Astrocyte (in vitro differentiated cells and primary cell): ENCODE measurements around the gene DGUOK. TPM values are rescaled to one million over a fixed set of nuclear protein-coding genes. Genes with fewer than 3 reads are reported as not detected.
A peak's percentile ranks its signal among the peaks of the same experiment; 100 is the strongest.

Experiments
- DNase-seq: peaks from one replicate; pipeline ENCODE4 v3.0.0-alpha.2; 2010; ENCODE audit warnings: low read depth
- FAIRE-seq: peaks from 2 replicates; lab custom pipeline; 2011; peaks lifted over from hg19 to GRCh38; lab: Jason Lieb, UNC
- H2AFZ ChIP-seq: 2 replicates; pipeline ENCODE4 v1.6.0; 2012; ENCODE audit warnings: low read depth, low read length, inconsistent platforms
- H3K27ac ChIP-seq: 2 replicates; pipeline ENCODE4 v1.5.1; 2011; ENCODE audit warnings: low read depth, low read length, inconsistent platforms
- H3K27me3 ChIP-seq: 2 replicates; pipeline ENCODE4 v1.6.0; 2011; ENCODE audit warnings: low read length, inconsistent platforms; ENCODE audit not compliant: insufficient read depth
- H3K36me3 ChIP-seq: 2 replicates; pipeline ENCODE4 v1.5.1; 2011; ENCODE audit warnings: low read length, inconsistent platforms; ENCODE audit not compliant: insufficient read depth
- H3K4me1 ChIP-seq: 2 replicates; pipeline ENCODE4 v1.5.1; 2011; ENCODE audit warnings: low read length, inconsistent platforms; ENCODE audit not compliant: insufficient read depth
- H3K4me2 ChIP-seq: 2 replicates; pipeline ENCODE4 v1.6.0; 2012; ENCODE audit warnings: low read length, inconsistent platforms
- H3K4me3 ChIP-seq: 2 replicates; pipeline ENCODE4 v1.5.1; 2011; ENCODE audit warnings: low read depth, mild to moderate bottlenecking, low read length, inconsistent platforms; ENCODE audit not compliant: insufficient read depth
- H3K79me2 ChIP-seq: 2 replicates; pipeline ENCODE4 v1.6.0; 2012; ENCODE audit warnings: mild to moderate bottlenecking, low read length, inconsistent platforms; ENCODE audit not compliant: insufficient read depth
- H3K9ac ChIP-seq: 2 replicates; pipeline ENCODE4 v1.6.0; 2012; ENCODE audit warnings: mild to moderate bottlenecking, low read length, inconsistent platforms
- H3K9me3 ChIP-seq: 2 replicates; pipeline ENCODE4 v1.5.1; 2012; ENCODE audit warnings: low read depth, mild to moderate bottlenecking, low read length, inconsistent platforms; ENCODE audit not compliant: insufficient read depth
- H4K20me1 ChIP-seq: 2 replicates; pipeline ENCODE4 v1.6.0; 2012; ENCODE audit warnings: low read length, inconsistent platforms; ENCODE audit not compliant: insufficient read depth
- H3K27ac Mint-ChIP-seq: one replicate; pipeline ENCODE4 v1.8.0; 2021; ENCODE audit warnings: mild to moderate bottlenecking, mixed read lengths; ENCODE audit not compliant: unreplicated experiment
- H3K27me3 Mint-ChIP-seq: one replicate; pipeline ENCODE4 v1.8.0; 2021; ENCODE audit warnings: low read depth, mixed read lengths; ENCODE audit not compliant: unreplicated experiment
- H3K36me3 Mint-ChIP-seq: one replicate; pipeline ENCODE4 v1.8.0; 2021; ENCODE audit warnings: low read depth, mixed read lengths; ENCODE audit not compliant: unreplicated experiment
- H3K4me1 Mint-ChIP-seq: one replicate; pipeline ENCODE4 v1.8.0; 2021; ENCODE audit warnings: low read depth, mixed read lengths; ENCODE audit not compliant: unreplicated experiment
- H3K4me3 Mint-ChIP-seq: one replicate; pipeline ENCODE4 v1.8.0; 2021; ENCODE audit warnings: mild to moderate bottlenecking, moderate library complexity, mixed read lengths; ENCODE audit not compliant: unreplicated experiment
- H3K9me3 Mint-ChIP-seq: one replicate; pipeline ENCODE4 v1.8.0; 2021; ENCODE audit warnings: mild to moderate bottlenecking, mixed read lengths; ENCODE audit not compliant: unreplicated experiment
- EZH2 ChIP-seq: IDR thresholded peaks from 2 replicates; pipeline ENCODE4 v1.6.1; 2012; ENCODE audit warnings: mild to moderate bottlenecking, low read length, inconsistent platforms; ENCODE audit not compliant: insufficient read depth
- total RNA-seq: library from RNA; stranded (reverse); gene quantifications from 2 replicates; pipeline ENCODE4 v1.2.1, GENCODE V29; 2021
- TF ChIP-seq, protein P1 (sequence below): IDR thresholded peaks from 2 replicates; pipeline ENCODE4 v1.5.1; 2011; ENCODE audit warnings: low read depth, mild to moderate bottlenecking, inconsistent platforms, low read length, moderate library complexity; ENCODE audit not compliant: insufficient read depth

The DGUOK gene
- total RNA-seq, 1 donor from 2014 or later, result 84.8 TPM

DNA sequence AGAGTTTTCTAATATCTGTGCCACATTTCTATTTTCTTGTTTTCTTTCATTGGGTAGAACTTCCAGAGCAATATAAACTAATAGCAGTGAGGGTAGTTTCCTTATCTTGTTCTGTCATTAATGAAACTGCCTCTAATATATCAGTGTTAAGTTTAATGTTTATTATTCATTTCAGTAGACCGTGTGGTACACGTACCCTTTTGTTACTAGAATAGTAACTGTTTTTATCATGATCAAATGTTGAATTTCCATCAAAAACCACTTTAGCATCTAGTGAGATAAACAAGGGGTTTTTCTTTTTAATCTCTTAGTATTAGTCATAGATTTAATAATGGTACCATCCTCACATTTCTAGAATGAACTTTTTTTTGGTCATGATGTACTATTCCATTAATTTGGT lies 16.0 kb downstream of the DGUOK start:
- Mint-ChIP-seq H3K4me3 (no peak overlapping the region), H3K27me3 (no peaks in the 10 kb centered on the region), H3K9me3 (no peaks in the 10 kb centered on the region), H3K36me3 (peaks cover 13% of the 10 kb centered on the region), H3K27ac (no peak overlapping the region), H3K4me1 (peaks cover 40% of the 10 kb centered on the region)
- no peak overlapping the region for H3K27ac ChIP-seq
- H3K79me2 ChIP-seq, result peaks cover 56% of the 10 kb centered on the region
- DNase-seq (no peak), FAIRE-seq (no peak)
- H3K4me1 ChIP-seq, result peaks cover 20% of the 10 kb centered on the region
- H3K4me3 ChIP-seq, result no peak overlapping the region
- no peaks in the 10 kb centered on the region for H3K27me3 ChIP-seq
- peaks cover 5% of the 10 kb centered on the region for H3K36me3 ChIP-seq
- TF ChIP-seq EZH2, result no peak
- TF ChIP-seq, protein P1, sequence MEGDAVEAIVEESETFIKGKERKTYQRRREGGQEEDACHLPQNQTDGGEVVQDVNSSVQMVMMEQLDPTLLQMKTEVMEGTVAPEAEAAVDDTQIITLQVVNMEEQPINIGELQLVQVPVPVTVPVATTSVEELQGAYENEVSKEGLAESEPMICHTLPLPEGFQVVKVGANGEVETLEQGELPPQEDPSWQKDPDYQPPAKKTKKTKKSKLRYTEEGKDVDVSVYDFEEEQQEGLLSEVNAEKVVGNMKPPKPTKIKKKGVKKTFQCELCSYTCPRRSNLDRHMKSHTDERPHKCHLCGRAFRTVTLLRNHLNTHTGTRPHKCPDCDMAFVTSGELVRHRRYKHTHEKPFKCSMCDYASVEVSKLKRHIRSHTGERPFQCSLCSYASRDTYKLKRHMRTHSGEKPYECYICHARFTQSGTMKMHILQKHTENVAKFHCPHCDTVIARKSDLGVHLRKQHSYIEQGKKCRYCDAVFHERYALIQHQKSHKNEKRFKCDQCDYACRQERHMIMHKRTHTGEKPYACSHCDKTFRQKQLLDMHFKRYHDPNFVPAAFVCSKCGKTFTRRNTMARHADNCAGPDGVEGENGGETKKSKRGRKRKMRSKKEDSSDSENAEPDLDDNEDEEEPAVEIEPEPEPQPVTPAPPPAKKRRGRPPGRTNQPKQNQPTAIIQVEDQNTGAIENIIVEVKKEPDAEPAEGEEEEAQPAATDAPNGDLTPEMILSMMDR, result no peak
- H2AFZ ChIP-seq, result no peak overlapping the region
- H4K20me1 ChIP-seq, result peaks cover 91% of the 10 kb centered on the region
- H3K9ac ChIP-seq, result no peak overlapping the region
- H3K9me3 ChIP-seq, result no peaks in the 10 kb centered on the region
- H3K4me2 ChIP-seq, result no peak overlapping the region

DNA sequence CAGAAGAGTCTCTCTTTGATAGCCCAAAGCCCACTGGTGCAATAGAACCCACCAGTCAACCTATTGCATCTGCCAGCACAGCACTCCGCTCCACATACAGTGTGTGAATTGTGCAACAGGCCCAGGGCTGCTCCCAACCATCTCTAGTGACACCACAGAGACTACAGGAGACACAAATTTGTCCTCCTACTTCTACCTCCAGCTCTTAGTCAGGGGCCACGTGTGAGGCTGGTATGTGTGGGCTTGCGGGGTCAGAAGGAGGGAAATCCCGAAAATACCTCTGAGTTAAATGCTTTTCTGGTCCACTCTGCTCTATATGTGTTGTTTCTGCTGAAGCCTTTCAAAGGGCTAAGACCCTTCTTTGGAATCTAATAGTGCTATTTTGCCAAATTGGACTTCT lies 18.0 kb downstream of the DGUOK start:
- H3K36me3 ChIP-seq, result peaks cover 14% of the 10 kb centered on the region
- TF ChIP-seq, protein P1, result no peak
- TF ChIP-seq EZH2, result no peak
- no peak overlapping the region for H3K4me3 ChIP-seq
- no peak overlapping the region for H3K27ac ChIP-seq
- H3K79me2 ChIP-seq, result peaks cover 50% of the 10 kb centered on the region
- Mint-ChIP-seq H3K36me3 (peaks cover 13% of the 10 kb centered on the region), H3K27ac (peak overlapping the region; percentile 23), H3K27me3 (no peaks in the 10 kb centered on the region), H3K4me1 (peaks cover 26% of the 10 kb centered on the region), H3K9me3 (no peaks in the 10 kb centered on the region), H3K4me3 (no peak overlapping the region)
- no peak overlapping the region for H3K9ac ChIP-seq
- FAIRE-seq (no peak), DNase-seq (no peak)
- H3K4me1 ChIP-seq, result peaks cover 2% of the 10 kb centered on the region
- H2AFZ ChIP-seq, result no peak overlapping the region
- H4K20me1 ChIP-seq, result peaks cover 87% of the 10 kb centered on the region
- no peaks in the 10 kb centered on the region for H3K27me3 ChIP-seq
- no peak overlapping the region for H3K4me2 ChIP-seq
- no peaks in the 10 kb centered on the region for H3K9me3 ChIP-seq

- no peak overlapping the region for H3K4me3 Mint-ChIP-seq
- Histone ChIP-seq H2AFZ (no peak overlapping the region), H3K79me2 (peaks cover 35% of the 10 kb centered on the region), H3K4me1 (no peaks in the 10 kb centered on the region), H3K27ac (no peak overlapping the region), H3K27me3 (no peaks in the 10 kb centered on the region), H3K36me3 (peaks cover 19% of the 10 kb centered on the region), H3K9ac (no peak overlapping the region), H3K4me3 (no peak overlapping the region), H3K4me2 (no peak overlapping the region), H3K9me3 (no peaks in the 10 kb centered on the region), H4K20me1 (peaks cover 86% of the 10 kb centered on the region)
- FAIRE-seq (no peak), DNase-seq (no peak)
- peaks cover 12% of the 10 kb centered on the region for H3K4me1 Mint-ChIP-seq
- peaks cover 23% of the 10 kb centered on the region for H3K36me3 Mint-ChIP-seq
- H3K27ac Mint-ChIP-seq, result no peak overlapping the region
- no peaks in the 10 kb centered on the region for H3K27me3 Mint-ChIP-seq
- no peaks in the 10 kb centered on the region for H3K9me3 Mint-ChIP-seq
- TF ChIP-seq, protein P1, result no peak
- TF ChIP-seq EZH2, result no peak
These were observed 19.5 kb downstream of the DGUOK start for GRCh38 chr2:73946215-73946614.
